Rectal smooth muscle tissue (tissue), 1 donor: Measurements from ENCODE around the gene PBXIP1.
"Not testable (repeated sequence)": the region's sequence is repeated elsewhere in the genome, so short reads cannot be mapped to it uniquely, and the experiment has no call there.

Experiments used
- H3K27ac ChIP-seq: one replicate; pipeline ENCODE4 v1.7.0; 2013; ENCODE audit warnings: low read depth, low read length, inconsistent platforms
- H3K27me3 ChIP-seq: one replicate; pipeline ENCODE4 v1.7.0; 2013; ENCODE audit warnings: low read length; ENCODE audit not compliant: control insufficient read depth, insufficient read depth
- H3K36me3 ChIP-seq: one replicate; pipeline ENCODE4 v1.7.0; 2013; ENCODE audit warnings: low read length; ENCODE audit not compliant: control insufficient read depth, insufficient read depth
- H3K4me1 ChIP-seq: one replicate; pipeline ENCODE4 v1.7.0; 2013; ENCODE audit warnings: low read length; ENCODE audit not compliant: control insufficient read depth, insufficient read depth
- H3K4me3 ChIP-seq: one replicate; pipeline ENCODE4 v1.7.0; 2013; ENCODE audit warnings: low read length
- H3K9ac ChIP-seq: one replicate; pipeline ENCODE4 v1.7.0; 2013; ENCODE audit warnings: low read length

The PBXIP1 gene

GRCh38 chr1:154925335-154926170 lies 30.3 kb downstream of the PBXIP1 start:
- H3K27me3 ChIP-seq: no peaks in the 10 kb centered on the region
- no peak overlapping the region for H3K9ac ChIP-seq
- no peaks in the 10 kb centered on the region for H3K4me1 ChIP-seq
- no peak overlapping the region for H3K27ac ChIP-seq
- H3K36me3 ChIP-seq: peaks cover 19% of the 10 kb centered on the region
- no peak overlapping the region for H3K4me3 ChIP-seq

- H3K27me3 ChIP-seq: no peaks in the 10 kb centered on the region
- no peak overlapping the region for H3K4me3 ChIP-seq
- no peak overlapping the region for H3K27ac ChIP-seq
- peaks cover 14% of the 10 kb centered on the region for H3K36me3 ChIP-seq
- no peak overlapping the region for H3K9ac ChIP-seq
- no peaks in the 10 kb centered on the region for H3K4me1 ChIP-seq
Observed at GRCh38 chr1:154923695-154924094, 32.2 kb downstream of the PBXIP1 start.

GRCh38 chr1:154913273-154913672 lies 42.6 kb downstream of the PBXIP1 start:
- Histone ChIP-seq H3K36me3 (no peaks in the 10 kb centered on the region), H3K4me3 (no peak overlapping the region), H3K27ac (no peak overlapping the region), H3K4me1 (no peaks in the 10 kb centered on the region), H3K27me3 (no peaks in the 10 kb centered on the region), H3K9ac (no peak overlapping the region)

DNA sequence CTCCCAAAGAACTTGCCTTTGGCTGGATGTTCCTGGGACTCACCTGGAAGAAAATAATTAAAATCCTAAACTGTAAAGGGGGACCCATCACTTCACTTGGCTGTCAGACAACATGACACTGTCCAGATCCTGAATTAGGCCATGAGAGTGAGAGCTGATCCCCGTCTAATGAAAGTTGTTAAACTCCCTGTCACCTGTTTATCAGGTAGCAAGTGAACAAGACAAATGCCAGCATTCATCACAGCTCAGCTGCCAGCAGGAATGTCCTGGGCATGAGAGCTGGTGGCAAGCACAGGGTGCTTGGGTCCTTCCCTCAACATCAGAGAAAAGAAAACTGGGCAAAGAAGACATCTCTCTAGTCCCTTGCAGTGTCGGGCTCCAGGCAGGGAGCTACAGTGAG lies 43.1 kb downstream of the PBXIP1 start:
- Histone ChIP-seq H3K9ac (no peak overlapping the region), H3K27ac (no peak overlapping the region), H3K4me3 (no peak overlapping the region), H3K36me3 (no peaks in the 10 kb centered on the region), H3K27me3 (no peaks in the 10 kb centered on the region), H3K4me1 (no peaks in the 10 kb centered on the region)

DNA sequence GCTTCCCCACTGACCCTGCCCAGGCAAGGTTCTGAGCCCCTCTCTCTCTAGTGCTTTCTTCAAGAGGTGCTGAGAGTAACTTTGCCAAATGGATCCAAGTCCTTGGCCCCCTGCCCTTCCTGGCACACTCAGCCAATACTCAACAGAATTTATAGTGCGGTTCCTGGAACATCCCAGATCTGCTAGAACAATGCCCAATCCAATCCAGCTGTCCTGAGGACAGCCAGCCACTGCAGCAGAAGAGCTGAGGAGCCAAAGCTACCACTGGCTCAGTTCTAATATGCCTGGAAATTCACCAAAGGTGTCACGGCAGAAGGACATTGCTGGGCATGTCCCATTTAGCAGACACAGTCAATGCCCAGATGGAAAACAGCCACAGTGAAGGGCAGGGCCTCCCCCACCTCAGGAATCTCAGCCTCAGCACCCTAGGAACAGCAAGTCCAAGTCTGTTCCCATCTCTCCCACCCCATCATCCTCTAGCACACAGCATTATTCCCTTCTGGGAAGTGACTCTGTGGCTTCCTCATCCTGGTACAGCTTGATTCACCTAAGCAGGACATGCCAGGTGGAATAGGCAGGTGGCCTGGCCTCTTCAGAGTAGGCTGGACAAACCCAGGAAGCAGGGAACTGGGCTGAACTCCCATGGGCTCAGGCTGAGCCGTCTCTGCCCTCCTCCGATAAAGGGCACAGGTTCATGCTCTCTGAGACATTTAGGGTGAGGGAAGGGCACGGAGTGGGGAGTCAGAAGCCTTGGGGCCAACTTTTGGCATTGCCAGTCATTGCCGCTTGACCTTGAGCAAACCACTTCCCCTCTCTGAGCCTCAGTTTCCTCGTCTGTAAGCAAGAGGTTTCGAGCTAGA lies 44.0 kb downstream of the PBXIP1 start:
- Histone ChIP-seq H3K27ac (no peak overlapping the region), H3K27me3 (no peaks in the 10 kb centered on the region), H3K9ac (no peak overlapping the region), H3K36me3 (no peaks in the 10 kb centered on the region), H3K4me1 (no peaks in the 10 kb centered on the region), H3K4me3 (no peak overlapping the region)

DNA sequence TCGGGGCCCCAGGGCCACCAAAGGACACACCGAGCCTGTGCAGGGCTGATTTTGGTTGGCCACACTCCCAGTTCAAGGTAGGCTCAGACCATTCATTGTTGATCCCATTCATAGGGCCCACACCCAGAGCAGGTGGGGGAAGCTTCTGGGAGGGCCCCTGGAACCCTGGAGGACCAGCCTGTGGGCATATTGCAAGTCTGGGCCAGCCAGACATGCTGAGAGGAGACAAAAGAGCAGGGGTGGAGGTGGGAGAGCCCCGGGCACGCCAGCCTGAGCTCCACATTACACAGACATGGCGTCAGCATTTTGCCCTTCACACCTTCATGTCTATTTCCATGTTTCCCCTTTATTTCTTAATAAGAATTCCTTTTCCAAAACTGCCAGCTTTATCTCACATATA lies 45.0 kb downstream of the PBXIP1 start:
- Histone ChIP-seq H3K9ac (no peak overlapping the region), H3K27me3 (no peaks in the 10 kb centered on the region), H3K4me1 (no peaks in the 10 kb centered on the region), H3K4me3 (no peak overlapping the region), H3K27ac (no peak overlapping the region), H3K36me3 (no peaks in the 10 kb centered on the region)

DNA sequence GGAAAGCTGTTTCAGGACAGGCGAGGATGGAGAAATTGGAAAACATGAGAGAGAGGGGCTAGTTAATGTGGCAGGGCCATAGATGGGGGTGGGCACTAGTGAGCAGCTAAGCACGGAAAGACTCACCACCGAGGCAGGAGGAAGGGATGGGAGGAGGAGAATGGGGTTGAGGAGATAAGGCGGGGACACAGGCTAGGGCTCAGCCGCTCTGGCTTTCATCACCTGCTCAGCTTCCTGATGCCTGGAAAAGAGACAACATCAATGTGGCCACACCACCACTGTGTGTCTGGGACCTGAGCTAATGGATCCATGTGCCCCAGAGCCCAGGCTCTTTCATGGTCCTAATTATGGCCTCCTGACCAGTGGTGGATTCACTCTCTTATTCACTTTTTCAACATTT lies 47.0 kb downstream of the PBXIP1 start:
- no peaks in the 10 kb centered on the region for H3K4me1 ChIP-seq
- no peaks in the 10 kb centered on the region for H3K36me3 ChIP-seq
- no peak overlapping the region for H3K27ac ChIP-seq
- H3K9ac ChIP-seq: no peak overlapping the region
- no peak overlapping the region for H3K4me3 ChIP-seq
- no peaks in the 10 kb centered on the region for H3K27me3 ChIP-seq

- not testable (repeated sequence) for H3K4me1 ChIP-seq, H3K36me3 ChIP-seq, H3K27ac ChIP-seq, H3K4me3 ChIP-seq, H3K9ac ChIP-seq, H3K27me3 ChIP-seq
Observed at GRCh38 chr1:154908129-154908528, 47.8 kb downstream of the PBXIP1 start.

DNA sequence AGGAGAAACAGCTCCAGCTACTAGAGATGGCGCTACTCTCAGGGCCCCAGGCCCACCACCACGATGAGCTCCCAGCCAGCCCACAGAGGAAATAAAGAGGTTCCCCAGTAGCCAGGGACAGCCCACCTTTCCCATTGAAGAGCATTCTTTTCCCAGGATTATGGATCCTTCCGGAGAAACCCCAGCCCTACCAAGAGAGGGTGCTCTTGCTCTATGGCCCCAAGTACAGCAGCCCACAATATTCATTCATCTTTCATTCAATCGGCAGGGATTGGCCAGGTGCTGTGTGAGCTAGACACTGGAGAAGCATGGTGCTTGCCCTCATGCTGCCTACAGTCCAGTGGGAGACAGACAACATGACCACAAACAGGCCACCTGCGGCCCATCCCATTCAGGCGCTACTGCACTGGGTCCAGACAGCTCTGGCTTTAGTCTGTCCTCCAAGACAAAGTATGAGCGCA lies 49.2 kb downstream of the PBXIP1 start:
- Histone ChIP-seq H3K4me3 (no peak overlapping the region), H3K4me1 (no peaks in the 10 kb centered on the region), H3K27ac (no peak overlapping the region), H3K36me3 (no peaks in the 10 kb centered on the region), H3K27me3 (no peaks in the 10 kb centered on the region), H3K9ac (no peak overlapping the region)

GRCh38 chr1:154902938-154903566 lies 52.8 kb downstream of the PBXIP1 start:
- Histone ChIP-seq H3K27me3 (no peaks in the 10 kb centered on the region), H3K27ac (no peak overlapping the region), H3K4me3 (no peak overlapping the region), H3K36me3 (no peaks in the 10 kb centered on the region), H3K4me1 (no peaks in the 10 kb centered on the region), H3K9ac (no peak overlapping the region)

DNA sequence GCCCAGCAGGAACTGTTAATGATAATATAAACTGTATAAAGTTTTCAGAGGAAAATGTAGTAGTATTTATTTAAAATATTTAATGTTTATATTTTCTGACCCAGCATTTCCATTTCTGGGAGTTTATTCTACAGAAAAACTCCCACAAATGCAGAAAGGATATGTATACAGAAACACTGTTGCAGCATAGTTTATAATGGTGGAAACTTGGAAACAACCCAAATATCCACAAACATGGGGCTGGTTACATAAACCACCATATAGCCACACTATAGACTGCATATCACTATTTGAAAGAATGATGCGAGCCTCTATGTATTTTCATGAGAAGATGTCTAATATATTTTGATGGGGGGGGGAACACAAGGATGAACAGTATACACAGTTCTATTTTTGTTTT lies 54.3 kb downstream of the PBXIP1 start:
- Histone ChIP-seq H3K4me3 (no peak overlapping the region), H3K9ac (no peak overlapping the region), H3K27ac (no peak overlapping the region), H3K4me1 (no peaks in the 10 kb centered on the region), H3K27me3 (no peaks in the 10 kb centered on the region), H3K36me3 (no peaks in the 10 kb centered on the region)

DNA sequence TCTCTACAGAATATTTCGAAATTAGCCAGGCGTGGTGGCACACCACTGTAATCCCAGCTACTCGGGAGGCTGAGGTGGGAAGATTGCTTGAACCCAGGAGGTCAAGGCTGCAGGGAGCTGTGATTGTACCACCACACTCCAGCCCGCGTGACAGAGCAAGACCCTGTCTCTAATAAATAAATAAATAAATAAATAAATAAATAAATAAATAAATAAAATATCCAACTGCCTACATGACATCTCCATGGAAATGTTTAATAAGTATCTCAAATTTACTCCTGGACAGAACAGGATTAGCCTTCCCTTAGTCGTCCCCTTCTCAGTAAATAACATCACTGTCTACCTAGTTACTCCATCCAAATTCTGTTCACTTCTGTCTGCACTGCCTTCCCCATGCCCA lies 56.9 kb downstream of the PBXIP1 start:
- no peak overlapping the region for H3K4me3 ChIP-seq
- H3K27me3 ChIP-seq: no peaks in the 10 kb centered on the region

More for the DNA sequence above, 56.9 kb downstream of the PBXIP1 start:
- no peak overlapping the region for H3K9ac ChIP-seq
- H3K36me3 ChIP-seq: no peaks in the 10 kb centered on the region
- no peaks in the 10 kb centered on the region for H3K4me1 ChIP-seq
- no peak overlapping the region for H3K27ac ChIP-seq
